Measurements from ENCODE around the gene LRFN4.

LRFN4 gene

DNA sequence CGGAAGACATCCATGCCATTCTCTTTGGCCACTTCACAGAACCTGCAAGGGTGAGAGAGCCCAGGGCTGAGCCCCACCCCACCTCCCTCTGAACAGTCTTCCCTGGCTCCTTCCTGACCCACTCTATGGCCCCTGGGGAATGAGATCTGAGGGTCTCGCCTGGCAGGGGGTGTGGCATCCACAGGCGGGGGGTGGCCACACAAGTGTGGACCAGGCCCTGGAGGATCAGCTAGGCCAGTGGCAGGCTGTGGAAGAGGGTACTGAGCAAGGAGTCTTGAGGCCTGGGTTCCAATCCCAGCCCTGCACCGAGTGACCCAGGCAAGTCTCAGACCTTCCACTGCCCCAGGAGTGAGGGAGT, 5.6 kb upstream of the LRFN4 start:
- no peak overlapping the region for H3K4ac ChIP-seq (ENCODE audit: low read length)
- WGBS, 2 donors (ENCODE audit: extremely low coverage in 2 of 2, insufficient read length in 2 of 2, insufficient replicate concordance in 1 of 2), result no CpG with 5 or more reads among the region's 4 CpGs
- H4K8ac ChIP-seq (ENCODE audit: low read depth, low read length), result no peak overlapping the region
- peaks cover 4 to 9% of the 10 kb centered on the region in 2 donors for H3K4me1 ChIP-seq (ENCODE audit: control insufficient read depth in 2 of 2, insufficient read depth in 1 of 2, low read depth in 1 of 2, low read length in 2 of 2)
- H3K9ac ChIP-seq (ENCODE audit: low read depth, low read length, poor library complexity), result peak overlapping the region; percentile 44
- H2BK15ac ChIP-seq (ENCODE audit: low read length), result no peak overlapping the region
- no peak overlapping the region for H3K4me2 ChIP-seq (ENCODE audit: insufficient read depth, low read length, poor library complexity, severe bottlenecking)
- no peak overlapping the region for H2AK5ac ChIP-seq (ENCODE audit: low read depth, low read length)
- DNase-seq (ENCODE audit: low spot score), result no peak
- H2BK5ac ChIP-seq (ENCODE audit: low read length), result no peak overlapping the region
- no peak overlapping the region for H3K14ac ChIP-seq (ENCODE audit: low read length)
- H3K4me3 ChIP-seq (ENCODE audit: low read length in 2 of 2), result no peak overlapping the region
- no peaks in the 10 kb centered on the region for H3K27me3 ChIP-seq (ENCODE audit: control insufficient read depth in 3 of 3, insufficient read depth in 3 of 3, low read depth in 1 of 3, low read length in 3 of 3)
- H2BK120ac ChIP-seq (ENCODE audit: low read depth, low read length), result no peak overlapping the region
- H3K9me3 ChIP-seq (replicated peaks in 1 of 2; ENCODE audit: control insufficient read depth in 2 of 2, insufficient read depth in 1 of 2, low read depth in 1 of 2, low read length in 2 of 2), result no peaks in the 10 kb centered on the region
- H3K79me1 ChIP-seq (ENCODE audit: low read depth, low read length), result peaks cover 4% of the 10 kb centered on the region
- H2BK12ac ChIP-seq (ENCODE audit: low read length), result no peak overlapping the region
- no peak overlapping the region for H2AFZ ChIP-seq (ENCODE audit: low read length)
- no peak overlapping the region for H3K27ac ChIP-seq (replicated peaks; ENCODE audit: low read length)
- no peak overlapping the region for H3K18ac ChIP-seq (ENCODE audit: low read length)
- peaks cover 17 to 34% of the 10 kb centered on the region in 2 donors for H3K36me3 ChIP-seq (replicated peaks in 1 of 2; ENCODE audit: control insufficient read depth in 2 of 2, insufficient read depth in 2 of 2, low read length in 2 of 2)
- H4K91ac ChIP-seq (ENCODE audit: low read depth, low read length, poor library complexity), result no peak overlapping the region
- H3K23ac ChIP-seq (ENCODE audit: low read depth, low read length, poor library complexity), result no peak overlapping the region

DNA sequence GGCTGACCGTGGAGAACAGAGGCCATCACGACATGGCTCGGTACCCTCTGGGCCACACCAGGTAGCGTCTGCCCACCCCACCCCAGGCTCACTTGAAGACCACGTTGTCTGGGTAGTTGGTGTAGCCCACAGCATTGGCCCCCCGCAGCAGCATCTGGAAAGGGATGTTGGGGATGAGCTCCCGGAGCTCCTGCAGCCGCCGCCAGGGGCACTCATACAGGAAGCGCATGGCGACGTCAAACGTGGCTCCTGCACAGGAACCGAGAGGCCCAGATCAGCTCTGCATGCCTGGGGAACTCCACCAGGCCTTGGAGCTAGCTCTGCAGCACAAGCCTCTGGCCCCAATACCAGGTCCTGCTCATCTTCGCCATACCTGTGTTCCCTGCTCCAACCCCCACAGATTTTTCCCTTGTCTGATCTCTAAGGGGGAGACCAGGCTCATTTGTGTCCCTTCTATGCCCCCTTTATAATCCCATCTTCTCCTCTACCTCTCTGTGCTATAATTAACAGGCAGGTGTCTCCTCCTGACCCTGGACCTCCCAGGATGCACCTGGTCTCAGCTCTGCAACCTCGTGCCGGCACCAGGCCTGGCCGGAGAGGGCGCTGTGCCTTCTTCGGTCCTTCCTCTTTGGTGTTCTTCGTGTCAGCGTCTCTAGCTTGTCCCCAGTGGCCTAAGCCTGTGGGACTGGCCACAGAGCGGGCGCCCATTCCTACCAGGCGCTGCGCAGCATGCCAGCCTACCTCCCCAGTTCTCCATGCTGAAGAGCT, 5.0 kb upstream of the LRFN4 start:
- H3K36me3 ChIP-seq (replicated peaks in 1 of 2; ENCODE audit: control insufficient read depth in 2 of 2, insufficient read depth in 2 of 2, low read length in 2 of 2), result peaks cover 12 to 27% of the 10 kb centered on the region in 2 donors
- no peak overlapping the region for H4K8ac ChIP-seq (ENCODE audit: low read depth, low read length)
- H3K27ac ChIP-seq (replicated peaks; ENCODE audit: low read length), result no peak overlapping the region
- peaks cover 6% of the 10 kb centered on the region for H3K79me1 ChIP-seq (ENCODE audit: low read depth, low read length)
- H3K4ac ChIP-seq (ENCODE audit: low read length), result no peak overlapping the region
- peak overlapping the region; percentile 90 for H2AK5ac ChIP-seq (ENCODE audit: low read depth, low read length)
- H4K91ac ChIP-seq (ENCODE audit: low read depth, low read length, poor library complexity), result no peak overlapping the region
- no peak overlapping the region for H2BK15ac ChIP-seq (ENCODE audit: low read length)
- WGBS, 2 donors (ENCODE audit: extremely low coverage in 2 of 2, insufficient read length in 2 of 2, insufficient replicate concordance in 1 of 2), result no CpG with 5 or more reads among the region's 26 CpGs
- H3K9me3 ChIP-seq (replicated peaks in 1 of 2; ENCODE audit: control insufficient read depth in 2 of 2, insufficient read depth in 1 of 2, low read depth in 1 of 2, low read length in 2 of 2), result no peaks in the 10 kb centered on the region
- H3K4me1 ChIP-seq (ENCODE audit: control insufficient read depth in 2 of 2, insufficient read depth in 1 of 2, low read depth in 1 of 2, low read length in 2 of 2), result peaks cover 4 to 10% of the 10 kb centered on the region in 2 donors
- peak overlapping the region; percentile 21 for H3K14ac ChIP-seq (ENCODE audit: low read length)
- peak overlapping the region; percentile 11 for H3K18ac ChIP-seq (ENCODE audit: low read length)
- H3K4me2 ChIP-seq (ENCODE audit: insufficient read depth, low read length, poor library complexity, severe bottlenecking), result no peak overlapping the region
- H2BK5ac ChIP-seq (ENCODE audit: low read length), result peak overlapping the region; percentile 55
- no peak overlapping the region for H3K9ac ChIP-seq (ENCODE audit: low read depth, low read length, poor library complexity)
- no peak overlapping the region for H2BK120ac ChIP-seq (ENCODE audit: low read depth, low read length)
- DNase-seq (ENCODE audit: low spot score), result no peak
- no peak overlapping the region for H3K4me3 ChIP-seq (ENCODE audit: low read length in 2 of 2)
- no peak overlapping the region for H2AFZ ChIP-seq (ENCODE audit: low read length)
- H3K27me3 ChIP-seq (ENCODE audit: control insufficient read depth in 3 of 3, insufficient read depth in 3 of 3, low read depth in 1 of 3, low read length in 3 of 3), result no peaks in the 10 kb centered on the region
- H3K23ac ChIP-seq (ENCODE audit: low read depth, low read length, poor library complexity), result no peak overlapping the region
- H2BK12ac ChIP-seq (ENCODE audit: low read length), result no peak overlapping the region

DNA sequence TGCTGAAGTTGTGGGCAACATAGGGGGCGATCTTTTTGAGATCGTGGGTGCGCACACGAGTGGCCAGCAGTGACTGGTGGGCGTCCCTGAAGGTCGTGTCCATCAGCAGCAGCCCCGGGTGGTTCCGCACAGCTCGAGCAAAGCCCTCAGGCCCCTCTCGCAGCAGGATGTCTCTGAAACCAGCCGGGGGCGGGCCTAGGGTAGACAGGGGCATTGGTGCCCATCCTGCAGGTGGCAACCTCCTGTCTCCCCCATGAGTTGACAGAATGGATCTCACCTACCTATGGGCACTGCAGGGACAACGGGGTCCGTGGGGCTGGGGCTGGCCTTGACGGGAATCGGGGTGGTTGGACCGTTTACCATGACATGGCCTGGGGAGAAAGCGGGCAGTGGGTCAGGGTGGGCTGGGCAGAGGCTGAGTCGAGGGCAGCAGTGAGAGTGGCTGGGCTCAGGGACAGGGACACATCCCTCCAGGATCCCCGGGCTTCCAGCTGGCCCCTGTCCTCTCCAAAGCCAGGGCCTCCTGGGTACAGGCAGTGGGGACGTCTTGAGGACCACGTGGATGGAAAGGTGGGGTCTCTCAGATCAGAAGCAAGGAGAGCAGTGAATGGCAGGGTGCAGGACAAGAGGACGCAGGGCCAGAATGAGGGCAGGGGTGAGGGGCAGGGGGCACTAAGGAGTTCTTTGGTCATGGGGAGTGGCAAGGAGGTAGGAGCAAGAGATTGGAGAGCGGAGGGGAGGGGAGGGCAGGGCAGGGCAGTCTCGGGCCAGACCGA, 4.2 kb upstream of the LRFN4 start:
- DNase-seq (ENCODE audit: low spot score), result no peak
- no peak overlapping the region for H4K91ac ChIP-seq (ENCODE audit: low read depth, low read length, poor library complexity)
- peak overlapping the region; percentile 90 for H2AK5ac ChIP-seq (ENCODE audit: low read depth, low read length)
- peaks cover 8 to 23% of the 10 kb centered on the region in 2 donors for H3K36me3 ChIP-seq (replicated peaks in 1 of 2; ENCODE audit: control insufficient read depth in 2 of 2, insufficient read depth in 2 of 2, low read length in 2 of 2)
- no peak overlapping the region for H3K4me2 ChIP-seq (ENCODE audit: insufficient read depth, low read length, poor library complexity, severe bottlenecking)
- no peak overlapping the region for H2BK120ac ChIP-seq (ENCODE audit: low read depth, low read length)
- H3K23ac ChIP-seq (ENCODE audit: low read depth, low read length, poor library complexity), result no peak overlapping the region
- H4K8ac ChIP-seq (ENCODE audit: low read depth, low read length), result no peak overlapping the region
- no peak overlapping the region for H3K4me3 ChIP-seq (ENCODE audit: low read length in 2 of 2)
- no peak overlapping the region for H3K14ac ChIP-seq (ENCODE audit: low read length)
- H2AFZ ChIP-seq (ENCODE audit: low read length), result no peak overlapping the region
- H3K4ac ChIP-seq (ENCODE audit: low read length), result no peak overlapping the region
- peaks cover 4 to 14% of the 10 kb centered on the region in 2 donors for H3K4me1 ChIP-seq (ENCODE audit: control insufficient read depth in 2 of 2, insufficient read depth in 1 of 2, low read depth in 1 of 2, low read length in 2 of 2)
- no peaks in the 10 kb centered on the region for H3K27me3 ChIP-seq (ENCODE audit: control insufficient read depth in 3 of 3, insufficient read depth in 3 of 3, low read depth in 1 of 3, low read length in 3 of 3)
- H3K18ac ChIP-seq (ENCODE audit: low read length), result no peak overlapping the region
- H3K9ac ChIP-seq (ENCODE audit: low read depth, low read length, poor library complexity), result no peak overlapping the region
- no peaks in the 10 kb centered on the region for H3K9me3 ChIP-seq (replicated peaks in 1 of 2; ENCODE audit: control insufficient read depth in 2 of 2, insufficient read depth in 1 of 2, low read depth in 1 of 2, low read length in 2 of 2)
- no peak overlapping the region for H2BK15ac ChIP-seq (ENCODE audit: low read length)
- peak overlapping the region; percentile 58 for H2BK12ac ChIP-seq (ENCODE audit: low read length)
- peaks cover 7% of the 10 kb centered on the region for H3K79me1 ChIP-seq (ENCODE audit: low read depth, low read length)
- H3K27ac ChIP-seq (replicated peaks; ENCODE audit: low read length), result no peak overlapping the region
- no CpG with 5 or more reads among the region's 26 CpGs for WGBS, 2 donors (ENCODE audit: extremely low coverage in 2 of 2, insufficient read length in 2 of 2, insufficient replicate concordance in 1 of 2)
- peak overlapping the region; percentile 55 for H2BK5ac ChIP-seq (ENCODE audit: low read length)

Measured in neuronal stem cell (in vitro differentiated cells).